ENCODE data around the gene RASSF1. TPM values are rescaled to one million over a fixed set of nuclear protein-coding genes. Genes with fewer than 3 reads are reported as not detected.

The RASSF1 gene, protein sequence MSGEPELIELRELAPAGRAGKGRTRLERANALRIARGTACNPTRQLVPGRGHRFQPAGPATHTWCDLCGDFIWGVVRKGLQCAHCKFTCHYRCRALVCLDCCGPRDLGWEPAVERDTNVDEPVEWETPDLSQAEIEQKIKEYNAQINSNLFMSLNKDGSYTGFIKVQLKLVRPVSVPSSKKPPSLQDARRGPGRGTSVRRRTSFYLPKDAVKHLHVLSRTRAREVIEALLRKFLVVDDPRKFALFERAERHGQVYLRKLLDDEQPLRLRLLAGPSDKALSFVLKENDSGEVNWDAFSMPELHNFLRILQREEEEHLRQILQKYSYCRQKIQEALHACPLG
- 11.0 TPM for total RNA-seq
- long read RNA-seq, transcript RASSF1-201 (5 exons, 1,757 nt) = major isoform, 23 of 42 reads
- long read RNA-seq, partial matches to known transcripts = 3 of 42 reads
- long read RNA-seq, other reads (novel, unspliced or antisense) = 13 of 42 reads

GRCh38 chr3:50340448-50341329 is at the start of gene RASSF1:
Gene RASSF1, minus strand, starts transcription at chr3:50340836. Its CDS starts 31 bp downstream, at chr3:50340805.
- peak; percentile 87 for DNase-seq (ENCODE audit: low spot score)
- intact Hi-C loops (cut with DNase I) = no loop called here

DNA sequence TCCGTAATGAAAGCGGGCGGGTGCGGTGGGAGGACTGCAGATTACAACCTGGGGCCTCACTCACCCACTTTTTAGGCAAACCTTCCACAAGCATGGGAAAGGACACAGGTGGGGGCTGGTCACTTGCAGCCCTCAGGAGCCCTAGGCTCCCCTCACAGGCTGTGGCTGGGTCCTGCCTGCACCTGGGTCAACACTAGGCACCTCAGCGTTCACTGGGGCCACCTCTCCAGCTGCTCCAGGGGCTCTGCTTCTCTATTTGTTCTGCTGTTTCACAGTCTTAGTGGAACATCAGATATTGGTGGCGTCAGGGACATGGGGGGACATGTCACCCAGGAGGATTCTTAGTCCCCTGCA is 48.8 kb upstream of the RASSF1 start:
- intact Hi-C loops (cut with DNase I) = no loop called here
- no peak for DNase-seq (ENCODE audit: low spot score)

- intact Hi-C loops (cut with DNase I) = no loop called here
- DNase-seq (ENCODE audit: low spot score) = no peak
Observed at GRCh38 chr3:50388720-50389413, 48.2 kb upstream of the RASSF1 start.

DNA sequence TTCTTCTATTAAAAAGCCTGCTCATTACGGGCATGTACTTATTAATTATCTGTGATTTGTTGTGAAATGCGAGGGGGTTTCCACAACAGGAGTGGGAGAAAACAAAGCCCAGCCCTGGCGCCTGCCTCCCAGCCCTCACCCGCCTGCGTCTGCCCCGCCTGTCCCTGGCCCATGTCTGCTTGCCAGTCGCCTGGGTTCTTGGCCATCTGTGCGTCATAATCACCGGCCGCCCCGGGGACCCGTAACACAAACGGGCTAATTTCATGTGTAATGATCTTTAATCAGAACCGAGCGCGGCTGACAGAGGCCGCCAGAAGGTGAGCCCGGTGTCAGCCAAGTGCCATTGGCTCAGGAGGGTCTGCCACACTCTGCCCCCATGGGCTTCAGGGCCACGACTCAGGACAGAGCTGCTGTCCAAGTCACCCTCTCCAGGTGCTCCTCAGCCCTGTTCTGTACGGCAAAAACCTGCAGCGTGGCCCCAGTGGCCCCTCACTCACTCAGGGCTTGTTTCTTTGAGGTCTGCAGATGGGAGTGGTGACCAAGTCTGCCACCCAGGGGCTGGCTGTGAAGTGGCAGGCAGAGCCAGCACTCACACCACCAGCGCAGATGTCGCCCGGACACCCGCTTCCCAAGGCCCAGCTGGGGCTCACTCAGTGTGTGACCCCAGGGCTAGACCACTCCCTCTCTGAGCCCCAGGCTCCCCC is 47.5 kb upstream of the RASSF1 start:
- intact Hi-C loops (cut with DNase I) = no loop called here
- no peak for DNase-seq (ENCODE audit: low spot score)

DNA sequence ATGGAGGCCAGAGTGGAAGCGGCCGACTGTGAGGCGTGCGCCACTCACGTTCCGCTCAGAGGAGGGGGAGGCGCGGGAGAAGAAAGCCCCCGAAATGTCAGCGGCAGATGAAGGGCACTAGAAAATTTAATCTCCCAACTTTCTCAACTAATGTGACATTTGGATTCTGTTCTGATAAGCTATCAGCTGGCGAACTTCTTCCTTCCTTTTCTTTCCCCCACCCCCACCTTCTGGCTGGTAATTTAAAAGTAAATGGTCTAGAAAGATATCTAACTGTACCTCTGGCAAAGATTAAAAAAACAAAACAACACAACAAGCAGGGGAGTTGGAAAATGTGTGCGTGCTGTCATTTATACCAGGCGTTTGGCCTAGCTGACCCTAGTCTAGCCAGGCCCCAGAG is 45.1 kb upstream of the RASSF1 start:
- intact Hi-C loops (cut with DNase I) = no loop called here
- DNase-seq (ENCODE audit: low spot score) = no peak

GRCh38 chr3:50383750-50384149 is 43.1 kb upstream of the RASSF1 start:
- intact Hi-C loops (cut with DNase I) = no loop called here
- no peak for DNase-seq (ENCODE audit: low spot score)

DNA sequence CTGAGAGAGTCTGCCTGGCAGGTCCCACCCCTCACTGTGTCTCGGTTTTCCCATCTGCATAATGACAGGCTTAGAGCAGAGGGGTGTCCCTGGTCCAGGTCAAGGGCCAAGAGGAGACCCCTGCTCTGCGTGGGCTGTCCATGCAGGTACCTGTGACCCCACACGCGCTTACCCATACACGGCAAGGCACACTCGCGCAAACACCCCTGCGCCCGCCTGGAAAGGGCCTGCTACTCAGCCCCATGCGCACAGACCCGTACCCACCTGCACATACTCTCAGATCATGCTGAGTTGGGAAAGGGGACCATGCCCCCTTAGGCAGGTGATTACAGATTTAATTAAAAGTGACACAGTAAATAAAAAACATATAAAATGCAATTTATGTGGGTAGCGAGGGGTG is 42.1 kb upstream of the RASSF1 start:
- intact Hi-C loops (cut with DNase I) = no loop called here
- DNase-seq (ENCODE audit: low spot score) = no peak

DNA sequence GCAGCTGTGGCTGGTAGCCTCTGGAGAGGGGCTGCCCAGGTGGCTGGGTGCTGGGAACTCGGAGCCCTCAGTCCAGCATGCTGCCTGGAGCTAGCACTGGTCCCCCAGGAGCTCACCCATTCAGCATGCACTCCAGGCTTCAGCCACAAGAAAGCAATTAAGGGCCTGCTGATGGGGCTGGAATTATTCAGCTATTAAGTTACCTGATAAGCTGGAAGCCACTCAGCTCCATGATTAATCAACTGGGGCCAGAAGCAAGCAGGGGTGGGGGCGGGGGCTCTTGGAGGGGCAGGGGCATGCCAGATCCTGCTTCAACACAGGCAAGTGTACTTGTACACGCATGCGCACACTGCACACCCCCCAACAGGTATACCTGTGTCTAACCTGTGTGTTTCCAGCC is 40.7 kb upstream of the RASSF1 start:
- no peak for DNase-seq (ENCODE audit: low spot score)
- intact Hi-C loops (cut with DNase I) = no loop called here

GRCh38 chr3:50380405-50381085 is 39.9 kb upstream of the RASSF1 start:
- DNase-seq (ENCODE audit: low spot score) = no peak
- intact Hi-C loops (cut with DNase I) = no loop called here

- intact Hi-C loops (cut with DNase I) = no loop called here
- no peak for DNase-seq (ENCODE audit: low spot score)
Observed at GRCh38 chr3:50378757-50379156, 38.1 kb upstream of the RASSF1 start.

DNA sequence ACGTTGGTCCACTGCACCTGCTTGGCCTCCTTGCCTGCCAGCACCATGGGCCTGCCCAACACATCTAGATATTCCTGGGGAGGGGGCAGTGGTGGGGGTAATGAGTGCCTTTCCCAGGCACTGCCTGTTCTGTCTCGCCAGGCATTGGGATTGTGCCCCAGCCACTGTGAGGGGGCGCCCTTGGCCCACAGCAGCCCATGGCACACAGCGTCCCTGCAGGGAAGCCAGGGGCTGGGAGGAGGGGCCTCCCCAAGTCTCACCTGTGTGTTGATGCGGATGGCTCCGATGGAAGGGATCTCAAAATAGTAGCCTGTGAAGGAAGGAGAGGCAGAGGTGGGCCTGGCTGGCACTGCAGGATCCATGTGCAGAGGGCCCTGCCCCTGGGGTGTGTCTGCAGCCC is 37.4 kb upstream of the RASSF1 start:
- DNase-seq (ENCODE audit: low spot score) = no peak
- intact Hi-C loops (cut with DNase I) = no loop called here

DNA sequence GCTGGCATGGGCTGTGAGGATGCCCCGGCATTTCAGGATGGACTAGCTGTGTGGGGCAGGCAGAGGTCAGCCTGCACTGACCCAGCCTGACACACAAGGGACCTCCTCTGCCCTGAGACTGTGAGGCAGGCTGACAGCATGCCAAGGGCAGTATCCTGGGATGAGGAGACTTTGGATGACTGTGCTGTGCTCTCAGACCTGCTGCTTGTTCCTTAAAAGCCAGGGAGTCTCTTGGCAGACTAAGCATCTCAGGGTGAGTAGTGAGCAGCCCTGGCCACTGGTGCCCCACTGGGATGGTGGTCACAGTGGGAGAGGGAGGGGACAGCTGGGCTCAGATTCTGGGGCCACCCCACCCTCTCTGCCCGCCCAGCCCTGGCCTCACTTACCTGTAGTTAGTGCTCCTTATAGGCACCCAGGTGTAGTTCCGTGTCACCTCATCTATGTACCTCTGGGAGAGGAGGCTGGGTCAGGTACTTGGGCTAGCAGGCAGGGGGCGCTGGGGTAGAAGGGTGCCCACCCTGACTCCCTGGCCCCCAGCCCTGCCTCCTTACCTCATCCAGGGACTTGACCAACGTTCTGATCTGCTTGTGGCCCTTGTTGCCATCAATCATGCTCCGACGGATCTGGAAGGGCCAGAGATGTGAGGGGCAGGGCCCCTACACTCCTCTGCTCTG is 34.8 kb upstream of the RASSF1 start:
- intact Hi-C loops (cut with DNase I) = no loop called here
- no peak for DNase-seq (ENCODE audit: low spot score)

- intact Hi-C loops (cut with DNase I) = no loop called here
- no peak for DNase-seq (ENCODE audit: low spot score)
Observed at GRCh38 chr3:50374363-50375257, 34.0 kb upstream of the RASSF1 start.

- no peak for DNase-seq (ENCODE audit: low spot score)
- intact Hi-C loops (cut with DNase I) = no loop called here
Observed at GRCh38 chr3:50373146-50374051, 32.8 kb upstream of the RASSF1 start.

DNA sequence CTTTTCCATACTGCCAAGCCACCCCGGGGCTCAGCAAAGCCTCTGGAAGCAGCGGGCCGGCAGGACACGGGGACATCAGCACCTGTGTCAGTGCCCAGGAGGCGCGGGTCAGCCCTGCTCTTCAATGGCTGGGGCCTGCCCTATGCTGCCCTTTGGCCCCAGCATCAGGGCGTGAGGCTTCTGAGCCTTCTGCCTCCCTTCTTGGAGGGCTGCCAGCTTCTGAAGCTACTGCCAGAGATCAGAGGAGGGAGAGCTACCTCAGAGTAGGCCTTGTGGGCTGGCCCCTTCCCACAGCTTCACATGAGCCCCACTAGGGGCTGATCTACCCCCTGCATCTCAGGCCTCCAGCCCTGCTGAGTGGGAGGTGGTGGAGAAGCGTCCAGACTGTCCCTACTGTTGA is 31.7 kb upstream of the RASSF1 start:
- intact Hi-C loops (cut with DNase I) = no loop called here
- no peak for DNase-seq (ENCODE audit: low spot score)

DNA sequence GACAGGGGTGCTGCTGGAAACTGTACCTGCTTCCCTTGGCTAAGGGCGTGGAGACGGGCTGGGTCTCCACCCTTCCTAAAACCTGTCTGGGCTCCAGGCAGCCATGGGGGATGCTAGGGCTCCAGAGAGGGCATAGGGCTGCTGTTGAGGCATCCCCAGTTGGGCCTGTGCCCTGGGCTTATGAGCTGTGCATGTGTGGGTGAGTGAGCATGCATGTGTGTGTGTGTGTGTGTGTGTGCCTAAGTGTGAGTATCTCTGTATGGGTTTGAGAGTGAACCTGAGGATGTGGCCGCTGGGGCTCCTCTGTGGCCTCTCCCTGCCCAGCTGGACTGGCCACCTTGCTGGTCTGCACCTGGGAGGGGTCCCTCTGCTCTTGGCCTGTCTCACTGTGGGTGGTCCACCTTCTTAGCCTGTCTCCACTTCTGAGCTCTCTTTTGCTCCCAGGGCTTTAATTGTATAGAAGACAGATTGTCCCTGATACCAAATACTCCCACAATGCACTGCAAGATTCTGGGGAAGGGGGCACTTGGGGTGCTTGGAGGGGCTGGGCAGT is 30.6 kb upstream of the RASSF1 start:
- no peak for DNase-seq (ENCODE audit: low spot score)
- intact Hi-C loops (cut with DNase I) = no loop called here

Measured in cardiac septum (tissue), 1 donor.